ENCODE data around the gene INTS14. TPM values are rescaled to one million over a fixed set of nuclear protein-coding genes. Genes with fewer than 3 reads are reported as not detected.

The INTS14 gene
- total RNA-seq, 2 experiments from 2014 or later = 20.6 to 25.1 TPM

GRCh38 chr15:65579762-65580161 is 31.2 kb downstream of the INTS14 start:
- Histone ChIP-seq H3K27ac (ENCODE audit: low read depth in 1 of 2, low read length in 2 of 2) (no peak overlapping the region), H3K4me1 (ENCODE audit: insufficient read depth, low read length) (peaks cover 4% of the 10 kb centered on the region), H3K27me3 (ENCODE audit: control insufficient read depth in 1 of 2, insufficient read depth in 2 of 2, low read length in 2 of 2) (no peaks in the 10 kb centered on the region), H3K9me3 (ENCODE audit: control insufficient read depth in 1 of 2, insufficient read depth in 1 of 2, low read length in 2 of 2) (no peaks in the 10 kb centered on the region), H3K36me3 (ENCODE audit: insufficient read depth, low read length) (peaks cover 56% of the 10 kb centered on the region), H3K4me3 (ENCODE audit: low read length) (no peak overlapping the region)
- Mint-ChIP-seq H3K4me1 (ENCODE audit: low read depth) (peaks cover 28% of the 10 kb centered on the region), H3K27ac (peak overlapping the region; percentile 69), H3K36me3 (ENCODE audit: low read depth) (peaks cover 87% of the 10 kb centered on the region), H3K4me3 (no peak overlapping the region), H3K9me3 (no peaks in the 10 kb centered on the region), H3K27me3 (no peaks in the 10 kb centered on the region)
- no peak for ATAC-seq (ENCODE audit: poor library complexity)
- no peak for DNase-seq
- intact Hi-C loops (cut with DNase I, micrococcal nuclease) = no loop called here
- ChIA-PET POLR2A (interaction anchor here (1.0 to 1.7 kb wide), 3 partner anchors 11 to 289 kb away, joined by 3 to 5 read pairs (median 3); partner anchors contain the start of genes INTS14 and RAB11A), CTCF (no interaction called here)
- TF ChIP-seq CTCF (IDR thresholded peaks at IDR 0.05) = no peak

DNA sequence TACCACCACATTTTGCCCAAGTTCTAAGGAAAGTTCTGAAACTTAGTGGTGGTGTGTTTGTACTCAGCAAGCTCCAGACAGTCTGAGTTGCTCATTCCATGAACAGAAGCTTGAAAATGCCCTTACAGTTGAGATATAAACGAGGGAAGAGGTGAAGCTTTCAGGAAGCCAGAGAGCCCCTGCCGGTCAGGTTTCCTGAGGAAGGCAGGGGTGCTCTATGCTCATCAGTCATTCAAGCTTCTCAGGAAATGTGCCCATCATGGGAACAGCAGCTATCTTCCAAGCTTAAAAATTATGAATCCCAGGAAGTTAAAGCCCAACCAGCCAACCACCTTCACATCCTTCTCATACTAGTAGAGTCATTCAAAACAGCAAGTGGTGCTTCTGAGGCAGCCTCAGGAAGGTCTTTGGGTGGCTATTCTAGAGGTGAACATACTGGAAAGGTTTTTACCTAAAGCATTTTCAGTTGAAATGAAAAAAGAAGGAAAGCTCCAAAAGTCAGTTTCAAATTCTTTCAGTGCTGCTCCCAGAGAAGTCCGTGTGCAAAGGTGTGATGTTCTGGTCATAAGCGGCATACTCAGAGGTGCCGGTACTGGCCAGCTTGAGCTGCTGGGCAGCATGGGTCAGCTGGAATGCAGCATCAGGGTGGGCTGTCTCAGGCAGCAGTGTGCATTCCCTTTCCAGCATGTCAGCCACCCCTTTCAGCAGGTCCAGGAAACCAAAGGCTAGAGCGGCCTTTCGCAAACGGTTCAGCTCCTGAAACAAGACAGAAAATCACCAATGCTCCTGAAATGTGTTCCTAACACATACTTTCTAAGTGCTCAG is 31.8 kb downstream of the INTS14 start:
- H3K27ac Mint-ChIP-seq = peak overlapping the region; percentile 68
- H3K27me3 Mint-ChIP-seq = no peaks in the 10 kb centered on the region
- intact Hi-C loops (cut with DNase I, micrococcal nuclease) = no loop called here
- no peak for TF ChIP-seq CTCF (IDR thresholded peaks at IDR 0.05)
- Histone ChIP-seq H3K4me1 (ENCODE audit: insufficient read depth, low read length) (no peaks in the 10 kb centered on the region), H3K9me3 (ENCODE audit: control insufficient read depth in 1 of 2, insufficient read depth in 1 of 2, low read length in 2 of 2) (no peaks in the 10 kb centered on the region), H3K4me3 (ENCODE audit: low read length) (no peak overlapping the region), H3K27me3 (ENCODE audit: control insufficient read depth in 1 of 2, insufficient read depth in 2 of 2, low read length in 2 of 2) (no peaks in the 10 kb centered on the region), H3K36me3 (ENCODE audit: insufficient read depth, low read length) (peaks cover 53% of the 10 kb centered on the region), H3K27ac (ENCODE audit: low read depth in 1 of 2, low read length in 2 of 2) (no peak overlapping the region)
- ATAC-seq (ENCODE audit: poor library complexity) (no peak), DNase-seq (no peak)
- H3K4me1 Mint-ChIP-seq (ENCODE audit: low read depth) = peaks cover 22% of the 10 kb centered on the region
- peaks cover 85% of the 10 kb centered on the region for H3K36me3 Mint-ChIP-seq (ENCODE audit: low read depth)
- ChIA-PET CTCF (interaction anchor here (1.1 kb wide), 1 partner anchor 12 kb away, joined by 3 read pairs; no protein-coding TSS in a partner anchor), POLR2A (interaction anchor here (0.6 to 1.7 kb wide), 3 partner anchors 31 to 461 kb away, joined by 3 to 5 read pairs (median 3); partner anchors contain the start of genes INTS14 and RAB11A)
- H3K9me3 Mint-ChIP-seq = no peaks in the 10 kb centered on the region
- H3K4me3 Mint-ChIP-seq = no peak overlapping the region

DNA sequence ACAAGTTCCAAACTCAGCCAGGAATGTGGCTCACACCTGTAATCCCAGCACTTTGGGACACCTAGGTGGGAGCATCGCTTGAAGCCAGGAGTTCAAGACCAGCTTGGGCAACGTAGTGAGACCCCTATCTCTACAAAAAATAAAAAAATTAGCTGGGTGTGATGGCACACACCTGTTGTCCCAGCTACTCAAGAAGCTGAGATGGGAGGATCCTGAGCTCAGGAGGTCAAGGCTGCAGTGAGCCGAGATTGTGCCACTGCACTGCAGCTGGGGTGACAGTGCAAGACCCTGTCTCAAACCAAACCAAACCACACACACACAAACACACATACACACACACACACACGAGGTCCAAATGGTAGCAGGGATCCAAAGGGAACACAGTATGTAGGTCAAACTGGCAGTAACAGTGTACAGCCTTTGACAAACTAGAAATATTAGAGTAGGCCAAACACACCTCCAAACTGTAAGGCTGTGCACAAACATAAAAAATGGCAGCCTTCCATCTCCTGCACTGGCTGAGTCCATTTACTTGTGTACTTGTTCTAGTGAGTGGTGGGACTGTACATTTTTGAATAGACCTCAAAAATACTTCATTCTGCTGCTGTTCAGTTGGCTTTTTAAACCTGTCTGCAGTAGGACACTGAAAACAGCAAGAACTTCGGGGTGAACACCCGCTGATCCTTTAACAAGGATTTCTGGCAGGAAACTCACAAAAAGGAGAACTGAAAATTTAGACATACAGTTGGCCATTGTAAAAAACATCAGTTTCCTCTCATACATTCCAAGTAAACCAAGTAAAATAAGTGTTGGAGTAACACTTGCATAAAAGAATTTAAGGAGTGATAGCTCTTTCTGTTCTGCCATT is 33.6 kb downstream of the INTS14 start:
- Histone ChIP-seq H3K4me1 (ENCODE audit: insufficient read depth, low read length) (no peaks in the 10 kb centered on the region), H3K36me3 (ENCODE audit: insufficient read depth, low read length) (peaks cover 50% of the 10 kb centered on the region), H3K9me3 (ENCODE audit: control insufficient read depth in 1 of 2, insufficient read depth in 1 of 2, low read length in 2 of 2) (no peaks in the 10 kb centered on the region), H3K27ac (ENCODE audit: low read depth in 1 of 2, low read length in 2 of 2) (no peak overlapping the region), H3K27me3 (ENCODE audit: control insufficient read depth in 1 of 2, insufficient read depth in 2 of 2, low read length in 2 of 2) (no peaks in the 10 kb centered on the region), H3K4me3 (ENCODE audit: low read length) (no peak overlapping the region)
- Mint-ChIP-seq H3K4me1 (ENCODE audit: low read depth) (peaks cover 5% of the 10 kb centered on the region), H3K9me3 (no peaks in the 10 kb centered on the region), H3K4me3 (no peak overlapping the region), H3K36me3 (ENCODE audit: low read depth) (peaks cover 69% of the 10 kb centered on the region), H3K27me3 (no peaks in the 10 kb centered on the region), H3K27ac (peak overlapping the region; percentile 68)
- POLR2A ChIA-PET = no interaction called here
- ATAC-seq (ENCODE audit: poor library complexity) (no peak), DNase-seq (no peak)
- intact Hi-C loops (cut with DNase I, micrococcal nuclease) = no loop called here
- CTCF ChIA-PET = no interaction called here
- no peak for TF ChIP-seq CTCF (IDR thresholded peaks at IDR 0.05)
